HG03139 (cell line): ENCODE measurements around the gene PGAM1.
"Not testable (repeated sequence)": the region's sequence is repeated elsewhere in the genome, so short reads cannot be mapped to it uniquely, and the experiment has no call there.

Source experiments
- ATAC-seq: cut with Tn5 transposase; IDR thresholded peaks from one replicate; pipeline ENCODE4 v1.9.1; 2021; ENCODE audit not compliant: unreplicated experiment

The PGAM1 gene

GRCh38 chr10:97454330-97455036 lies 28.5 kb downstream of the PGAM1 start:
- no peak for ATAC-seq

GRCh38 chr10:97456034-97456685 lies 30.2 kb downstream of the PGAM1 start:
- ATAC-seq: no peak

- ATAC-seq: no peak
These were observed 30.7 kb downstream of the PGAM1 start for GRCh38 chr10:97456686-97457065.

- no peak for ATAC-seq
These were observed 33.1 kb downstream of the PGAM1 start for GRCh38 chr10:97459111-97459510.

GRCh38 chr10:97459933-97460332 lies 33.9 kb downstream of the PGAM1 start:
- no peak for ATAC-seq

- no peak for ATAC-seq
These were observed 36.3 kb downstream of the PGAM1 start for GRCh38 chr10:97462309-97462708.

- no peak for ATAC-seq
These were observed 37.6 kb downstream of the PGAM1 start for GRCh38 chr10:97463363-97464132.

- no peak for ATAC-seq
These were observed 38.2 kb downstream of the PGAM1 start for GRCh38 chr10:97464226-97464625.

GRCh38 chr10:97465982-97466381 lies 40.0 kb downstream of the PGAM1 start:
- ATAC-seq: no peak

- ATAC-seq: no peak
These were observed 40.8 kb downstream of the PGAM1 start for GRCh38 chr10:97466755-97467154.

- no peak for ATAC-seq
These were observed 42.2 kb downstream of the PGAM1 start for GRCh38 chr10:97468162-97468561.

- ATAC-seq: not testable (repeated sequence)
These were observed 42.8 kb downstream of the PGAM1 start for GRCh38 chr10:97468781-97469180.

- no peak for ATAC-seq
These were observed 48.9 kb downstream of the PGAM1 start for GRCh38 chr10:97474918-97475317.

- no peak for ATAC-seq
These were observed 50.1 kb downstream of the PGAM1 start for GRCh38 chr10:97475936-97476594.

- ATAC-seq: not testable (repeated sequence)
These were observed 53.4 kb downstream of the PGAM1 start for GRCh38 chr10:97479410-97479809.

- ATAC-seq: no peak
These were observed 53.9 kb downstream of the PGAM1 start for GRCh38 chr10:97479939-97480338.

GRCh38 chr10:97481071-97481470 lies 55.1 kb downstream of the PGAM1 start:
- ATAC-seq: no peak

GRCh38 chr10:97482381-97482780 lies 56.4 kb downstream of the PGAM1 start:
- no peak for ATAC-seq
